GM23338 (cell line): ENCODE results near the gene TMEM140. TPM values are rescaled to one million over a fixed set of nuclear protein-coding genes. Genes with fewer than 3 reads are reported as not detected.

ENCODE experiments used
- ATAC-seq: fragments of 200-7000 bp; cut with Tn5 transposase; 3 replicates; pipeline ENCODE4 v1.9.1; 2020
- DNase-seq: peaks from one replicate; pipeline ENCODE4 v3.0.0-alpha.2; 2015; ENCODE audit warnings: low spot score
- H2AFZ ChIP-seq: fragments of 200-600 bp; sonication (generic); 2 replicates; pipeline ENCODE4 v1.8.0; 2016; ENCODE audit warnings: antibody characterized with exemption, mild to moderate bottlenecking, moderate library complexity
- H3F3A ChIP-seq: fragments of 200-600 bp; sonication (generic); replicated peaks from 2 replicates; pipeline ENCODE4 v1.8.0; 2017; ENCODE audit warnings: antibody characterized with exemption, mixed run types, low read depth
- H3K27ac ChIP-seq: fragments of 200-600 bp; sonication (generic); 2 replicates; pipeline ENCODE4 v1.6.1; 2016; ENCODE audit warnings: low read depth
- H3K27me3 ChIP-seq: fragments of 200-600 bp; sonication (generic); 2 replicates; pipeline ENCODE4 v1.8.0; 2016; ENCODE audit warnings: mild to moderate bottlenecking, mixed run types, moderate library complexity; ENCODE audit not compliant: insufficient read depth
- H3K36me3 ChIP-seq: fragments of 200-600 bp; sonication (generic); 2 replicates; pipeline ENCODE4 v1.8.0; 2016; ENCODE audit warnings: mild to moderate bottlenecking; ENCODE audit not compliant: insufficient read depth
- H3K4me1 ChIP-seq: fragments of 200-600 bp; sonication (generic); 2 replicates; pipeline ENCODE4 v1.8.0; 2016; ENCODE audit warnings: mild to moderate bottlenecking, moderate library complexity; ENCODE audit not compliant: insufficient read depth
- H3K4me2 ChIP-seq: fragments of 200-600 bp; sonication (generic); 2 replicates; pipeline ENCODE4 v1.7.1; 2017; ENCODE audit warnings: mixed run types
- H3K4me3 ChIP-seq: fragments of 200-600 bp; sonication (generic); 2 replicates; pipeline ENCODE4 v1.6.1; 2016; ENCODE audit warnings: mixed run types
- H3K79me2 ChIP-seq: fragments of 200-600 bp; sonication (generic); replicated peaks from 2 replicates; pipeline ENCODE4 v1.8.0; 2017; ENCODE audit warnings: mild to moderate bottlenecking; ENCODE audit not compliant: insufficient read depth
- H3K9me2 ChIP-seq: fragments of 200-600 bp; sonication (generic); 2 replicates; pipeline ENCODE4 v1.8.0; 2017; ENCODE audit not compliant: insufficient read depth
- H4K20me1 ChIP-seq: fragments of 200-600 bp; sonication (generic); replicated peaks from 2 replicates; pipeline ENCODE4 v1.8.0; 2017; ENCODE audit warnings: mild to moderate bottlenecking; ENCODE audit not compliant: insufficient read depth
- H3K27ac Mint-ChIP-seq: 2 replicates; pipeline ENCODE4 v1.8.0; 2020; ENCODE audit warnings: inconsistent platforms, mild to moderate bottlenecking, moderate library complexity, mixed read lengths
- H3K27me3 Mint-ChIP-seq: 3 replicates; pipeline ENCODE4 v1.8.0; 2022; ENCODE audit warnings: low read depth, mild to moderate bottlenecking, moderate library complexity, mixed read lengths, inconsistent platforms; ENCODE audit not compliant: insufficient read depth, poor library complexity
- H3K36me3 Mint-ChIP-seq: 3 replicates; pipeline ENCODE4 v1.8.0; 2021; ENCODE audit warnings: low read depth, mild to moderate bottlenecking, inconsistent platforms, moderate library complexity, mixed read lengths
- H3K4me1 Mint-ChIP-seq: 3 replicates; pipeline ENCODE4 v1.8.0; 2020; ENCODE audit warnings: mild to moderate bottlenecking, inconsistent platforms, mixed read lengths
- H3K4me3 Mint-ChIP-seq: 3 replicates; pipeline ENCODE4 v1.8.0; 2021; ENCODE audit warnings: moderate library complexity, mild to moderate bottlenecking, inconsistent platforms, mixed read lengths
- H3K9me3 Mint-ChIP-seq: 3 replicates; pipeline ENCODE4 v1.8.0; 2020; ENCODE audit warnings: moderate library complexity, mild to moderate bottlenecking, inconsistent platforms, mixed read lengths
- CREB1 ChIP-seq: fragments of 250-450 bp; sonication (Bioruptor Pico); IDR thresholded peaks from 2 replicates; pipeline ENCODE4 v1.5.0; 2020; ENCODE audit warnings: low read depth, mild to moderate bottlenecking, moderate library complexity
- CTCF ChIP-seq, 2 experiments: fragments of 200-600 bp in 1 of 2; sonication (generic) in 1 of 2; conservative IDR thresholded peaks; 2 replicates each; pipeline versions ENCODE4 v1.5.1 to v1.6.1; 2016 to 2017; ENCODE audit warnings: antibody characterized with exemption in 2 of 2, low read depth in 2 of 2, mild to moderate bottlenecking in 2 of 2, moderate library complexity in 1 of 2
- ETS1 ChIP-seq: IDR thresholded peaks from 2 replicates; pipeline ENCODE4 v1.6.1; 2016; ENCODE audit warnings: antibody characterized with exemption
- EZH2 ChIP-seq: fragments of 200-600 bp; sonication (generic); IDR thresholded peaks from one replicate; pipeline ENCODE4 v1.8.0; 2017; ENCODE audit warnings: antibody characterized with exemption, mild to moderate bottlenecking, low read depth; ENCODE audit not compliant: unreplicated experiment
- EZH2phosphoT487 ChIP-seq: fragments of 200-600 bp; sonication (generic); IDR thresholded peaks from one replicate; pipeline ENCODE4 v1.8.1; 2018; ENCODE audit warnings: antibody characterized with exemption; ENCODE audit not compliant: unreplicated experiment
- JUNB ChIP-seq: IDR thresholded peaks from one replicate; pipeline ENCODE4 v1.6.1; 2016; ENCODE audit warnings: antibody characterized with exemption; ENCODE audit not compliant: unreplicated experiment
- NANOG ChIP-seq: IDR thresholded peaks from 2 replicates; pipeline ENCODE4 v1.6.1; 2016; ENCODE audit warnings: antibody characterized with exemption, borderline replicate concordance
- POLR2AphosphoS5 ChIP-seq: IDR thresholded peaks from 2 replicates; pipeline ENCODE4 v1.6.1; 2016; ENCODE audit warnings: antibody characterized with exemption, low read depth
- REST ChIP-seq: IDR thresholded peaks from one replicate; pipeline ENCODE4 v1.6.1; 2018; ENCODE audit warnings: antibody characterized with exemption; ENCODE audit not compliant: unreplicated experiment
- STAT1 ChIP-seq: IDR thresholded peaks from one replicate; pipeline ENCODE4 v1.6.1; 2016; ENCODE audit warnings: antibody characterized with exemption; ENCODE audit not compliant: unreplicated experiment
- ZNF114 ChIP-seq: fragments of 250-450 bp; sonication (Bioruptor Pico); IDR thresholded peaks from 2 replicates; pipeline ENCODE4 v1.5.0; 2020; ENCODE audit warnings: mild to moderate bottlenecking, moderate library complexity
- ZNF331 ChIP-seq: fragments of 250-450 bp; sonication (Bioruptor Pico); IDR thresholded peaks from 2 replicates; pipeline ENCODE4 v1.5.0; 2020; ENCODE audit warnings: low read depth, mild to moderate bottlenecking, moderate library complexity
- ZNF462 ChIP-seq: fragments of 250-450 bp; sonication (Bioruptor Pico); IDR thresholded peaks from 2 replicates; pipeline ENCODE4 v1.5.0; 2020; ENCODE audit warnings: mild to moderate bottlenecking, moderate library complexity
- polyA plus RNA-seq: library from polyadenylated mRNA; unstranded; fragments of >200 nt; fragmentation: Nextera tagmentation; extraction: Ambion mirVana; gene quantifications from 2 replicates; pipeline ENCODE4 v1.2.1, GENCODE V29; 2016
- total RNA-seq: library from RNA; depleted of rRNA; stranded (reverse); fragments of >200 nt; shearing (Covaris generic); gene quantifications from 2 replicates; pipeline ENCODE4 v1.2.3, GENCODE V29; 2014

TMEM140 gene
- total and polyA plus RNA-seq, 2 experiments from 2014 or later, result 2.7 TPM; not detected in 1

GRCh38 chr7:135158874-135159273 is 11.0 kb downstream of the TMEM140 start:
- peaks cover 87% of the 10 kb centered on the region for H3K36me3 Mint-ChIP-seq
- Histone ChIP-seq H3K9me2 (peaks cover 4% of the 10 kb centered on the region), H3K36me3 (peaks cover 16% of the 10 kb centered on the region; the same call in 1 of the 2 replicates), H3K27ac (no peak overlapping the region), H3K79me2 (no peaks in the 10 kb centered on the region), H3K4me2 (no peak overlapping the region), H3F3A (no peaks in the 10 kb centered on the region), H2AFZ (no peak overlapping the region), H3K27me3 (no peaks in the 10 kb centered on the region), H4K20me1 (no peaks in the 10 kb centered on the region), H3K4me1 (peaks cover 23% of the 10 kb centered on the region), H3K4me3 (no peak overlapping the region)
- no peak for ATAC-seq
- peaks cover 86% of the 10 kb centered on the region for H3K9me3 Mint-ChIP-seq
- no peak overlapping the region for H3K27ac Mint-ChIP-seq
- H3K27me3 Mint-ChIP-seq, result peaks cover 5% of the 10 kb centered on the region
- peaks cover 20% of the 10 kb centered on the region for H3K4me1 Mint-ChIP-seq
- no peak overlapping the region; the same call in 2 of the 3 replicates for H3K4me3 Mint-ChIP-seq
- TF ChIP-seq EZH2phosphoT487 (no peak), STAT1 (no peak), POLR2AphosphoS5 (no peak), ZNF462 (CRISPR knock-in tag) (no peak), NANOG (no peak), ZNF114 (no peak), REST (no peak), CREB1 (CRISPR knock-in tag) (no peak), CTCF (conservative IDR thresholded peaks at IDR 0.05; ENCODE audit: low read depth in 2 of 2) (no peak), JUNB (no peak), EZH2 (no peak), ZNF331 (no peak), ETS1 (no peak)
- DNase-seq, result no peak
